GM19455 (cell line): ENCODE data around the gene POM121L2.
A peak's percentile ranks its signal among the peaks of the same experiment; 100 is the strongest.

ENCODE experiments used
- ATAC-seq: cut with Tn5 transposase; IDR thresholded peaks from one replicate; pipeline ENCODE4 v1.9.1; 2021; ENCODE audit not compliant: unreplicated experiment

Gene POM121L2

DNA sequence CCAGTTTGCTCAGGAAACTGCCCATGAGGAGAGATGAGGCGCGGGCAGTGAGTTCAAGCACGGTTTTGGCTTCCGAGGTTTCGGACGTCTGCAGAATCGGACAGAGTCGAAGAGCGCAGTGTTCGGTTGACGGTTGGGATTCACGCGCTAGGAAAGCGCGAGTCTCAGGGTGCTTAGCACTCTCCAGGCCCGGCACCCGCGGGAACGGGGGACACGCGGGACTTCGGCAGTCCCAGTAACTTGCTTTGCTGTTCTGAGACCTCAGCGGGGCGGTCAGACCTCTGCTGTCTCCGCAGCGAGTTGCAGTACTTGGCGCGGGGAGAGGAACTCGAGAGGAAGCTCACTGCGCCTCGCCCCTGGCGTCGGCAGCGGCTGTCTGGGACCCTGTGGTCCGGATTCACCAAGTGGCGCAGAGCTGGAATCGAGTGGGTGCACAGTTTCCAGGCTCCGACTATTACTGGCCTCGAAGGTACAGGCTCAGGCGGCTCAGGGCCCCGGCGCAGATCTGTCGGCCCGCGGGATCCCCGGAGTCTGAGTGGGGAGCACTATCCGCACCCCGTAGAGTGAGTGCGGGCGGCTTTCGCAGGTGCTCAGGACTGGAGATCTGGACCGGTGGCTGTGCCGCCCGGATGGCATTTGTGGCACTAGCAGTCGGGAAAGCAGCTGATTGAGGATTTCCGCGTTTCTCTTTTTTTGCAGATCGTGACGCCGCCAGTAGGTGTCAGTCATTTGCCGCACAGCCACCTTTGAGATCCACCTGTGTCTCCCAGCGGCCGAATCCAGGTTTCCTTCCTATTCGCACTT lies at the start of gene POM121L2:
TSS of gene POM121L2 (minus strand) at position 128 of the 804 bp plus-strand sequence. CDS start at position 25, 103 bp downstream.
- peak; percentile 79 for ATAC-seq

DNA sequence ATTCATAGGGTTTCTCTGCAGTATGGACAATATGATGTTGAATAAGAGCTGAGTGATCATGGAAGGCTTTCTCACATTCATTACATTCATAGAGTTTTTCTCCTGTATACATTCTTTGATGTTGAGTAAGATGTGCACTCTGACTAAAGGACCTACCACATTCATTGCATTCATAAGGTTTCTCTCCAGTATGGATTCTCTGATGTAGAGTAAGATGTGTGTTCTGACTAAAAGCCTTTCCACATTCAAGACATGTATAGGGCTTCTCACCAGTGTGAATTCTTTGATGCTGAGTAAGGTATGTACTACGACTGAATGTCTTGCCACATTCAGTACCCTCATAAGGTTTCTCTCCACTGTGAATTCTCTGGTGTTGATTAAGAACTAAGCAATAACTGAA lies 47.2 kb upstream of the POM121L2 start:
- ATAC-seq = no peak

DNA sequence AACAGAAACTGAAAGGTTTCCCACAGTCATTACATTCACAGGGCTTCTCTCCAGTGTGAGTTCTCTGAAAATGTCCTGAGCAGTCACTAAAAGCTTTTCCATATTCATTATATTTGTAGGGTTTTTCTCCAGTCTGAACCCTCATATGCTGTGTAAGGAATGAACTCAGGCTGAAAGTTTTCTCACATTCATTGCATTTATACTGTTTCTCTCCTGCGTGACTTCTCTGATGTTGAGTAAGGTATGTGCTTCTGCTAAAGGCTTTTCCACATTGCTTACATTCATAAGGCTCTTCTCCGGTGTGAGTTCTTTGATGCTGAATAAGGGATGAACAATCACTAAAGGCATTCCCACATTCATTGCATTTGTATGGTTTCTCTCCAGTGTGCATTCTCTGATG lies 46.7 kb upstream of the POM121L2 start:
- ATAC-seq = no peak

DNA sequence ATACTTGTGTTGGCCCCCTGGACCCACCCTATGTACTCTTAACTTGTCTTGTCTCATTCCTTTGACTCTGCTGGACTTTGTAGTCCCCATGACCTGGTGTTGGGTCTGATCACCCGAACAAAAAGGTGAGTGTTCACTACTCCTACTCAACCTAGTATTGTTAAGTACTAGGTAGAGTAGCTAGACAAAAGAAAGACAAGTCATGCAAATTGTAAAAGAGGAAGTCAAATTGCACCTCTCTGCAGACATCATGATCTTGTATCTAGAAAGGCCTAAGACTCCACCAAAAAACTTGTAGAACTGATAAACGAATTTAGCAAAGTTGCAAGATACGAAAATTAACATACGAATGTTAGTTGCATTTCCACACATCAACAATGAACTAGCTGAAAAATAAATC lies 40.8 kb upstream of the POM121L2 start:
- ATAC-seq = no peak

DNA sequence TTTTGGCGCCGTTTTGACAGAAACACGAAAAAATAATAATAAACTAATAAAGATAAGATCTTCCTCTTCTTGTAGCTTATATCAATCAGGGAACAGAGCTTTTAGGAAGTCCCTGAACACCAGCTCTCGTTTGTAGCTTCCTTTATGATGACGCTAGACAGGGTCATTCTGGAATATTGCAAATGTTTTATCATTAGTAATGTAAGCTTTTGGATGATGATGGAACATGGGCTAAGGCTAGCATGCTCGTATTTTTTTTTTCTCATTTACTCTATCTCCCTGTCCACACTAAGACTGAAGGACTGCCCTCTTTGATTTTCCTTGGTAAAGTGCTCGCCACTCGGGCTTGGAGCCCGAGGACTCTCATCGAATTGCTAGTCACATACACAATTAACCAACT lies 22.1 kb upstream of the POM121L2 start:
- ATAC-seq = no peak

DNA sequence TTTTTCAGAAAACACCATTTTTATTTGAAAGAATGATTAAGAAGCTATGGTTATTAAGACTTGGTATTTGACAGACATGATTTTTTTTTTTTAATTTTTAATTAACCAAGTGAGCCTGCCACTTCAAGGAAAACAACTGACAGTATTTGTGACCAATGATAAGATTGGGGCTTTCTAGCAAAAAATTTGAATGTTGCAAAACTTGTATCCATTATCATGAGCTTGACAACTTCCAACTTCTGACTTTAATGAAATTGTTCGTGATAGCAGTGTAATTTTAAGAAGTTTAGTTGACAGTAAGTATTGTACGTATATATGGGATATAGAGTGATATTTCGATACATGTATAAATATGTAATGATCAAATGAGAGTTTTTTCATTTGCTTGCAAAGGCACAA lies 21.6 kb upstream of the POM121L2 start:
- ATAC-seq = no peak

DNA sequence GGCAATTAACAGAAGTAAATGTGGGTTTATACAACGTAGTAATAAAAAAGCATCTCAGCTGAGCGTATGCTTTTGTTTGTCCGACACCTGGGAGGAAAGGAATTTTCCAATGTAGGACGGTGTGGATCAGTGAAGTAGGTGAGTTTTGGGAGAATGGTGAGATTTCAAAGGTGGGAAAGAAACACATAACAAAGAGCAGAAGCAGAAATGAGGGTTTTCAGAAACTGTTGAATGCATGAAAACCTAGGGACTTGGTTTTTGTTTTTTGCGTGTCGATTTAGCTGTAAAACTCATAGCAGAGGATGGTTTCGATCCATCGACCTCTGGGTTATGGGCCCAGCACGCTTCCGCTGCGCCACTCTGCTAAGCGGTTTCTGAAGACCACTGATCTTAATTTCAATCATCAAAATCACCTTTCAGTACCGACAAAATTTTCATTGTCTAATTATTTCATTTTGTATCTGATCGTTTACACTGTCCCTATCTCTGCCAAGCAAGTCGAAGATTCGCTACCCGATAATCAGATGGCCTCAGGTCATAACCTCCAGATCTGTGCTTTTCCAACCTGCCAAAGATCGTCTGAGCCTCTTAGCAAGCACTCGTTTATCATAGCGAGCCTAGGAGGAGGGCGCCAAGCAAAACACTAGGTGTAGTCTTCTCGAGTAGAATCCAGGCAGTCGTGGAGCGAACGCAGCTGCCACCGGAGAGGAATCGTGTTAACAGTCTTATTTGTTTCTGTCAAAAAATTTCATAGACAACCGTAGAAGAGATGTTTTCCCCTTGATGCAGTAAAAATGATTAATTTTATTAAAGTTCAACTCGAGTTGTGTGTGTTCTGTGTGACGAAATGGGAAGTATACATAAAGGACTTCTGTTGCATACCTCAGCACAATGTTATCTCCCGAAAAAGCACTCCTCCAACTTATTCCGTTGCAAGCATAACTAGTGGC lies 20.9 kb upstream of the POM121L2 start:
- no peak for ATAC-seq

DNA sequence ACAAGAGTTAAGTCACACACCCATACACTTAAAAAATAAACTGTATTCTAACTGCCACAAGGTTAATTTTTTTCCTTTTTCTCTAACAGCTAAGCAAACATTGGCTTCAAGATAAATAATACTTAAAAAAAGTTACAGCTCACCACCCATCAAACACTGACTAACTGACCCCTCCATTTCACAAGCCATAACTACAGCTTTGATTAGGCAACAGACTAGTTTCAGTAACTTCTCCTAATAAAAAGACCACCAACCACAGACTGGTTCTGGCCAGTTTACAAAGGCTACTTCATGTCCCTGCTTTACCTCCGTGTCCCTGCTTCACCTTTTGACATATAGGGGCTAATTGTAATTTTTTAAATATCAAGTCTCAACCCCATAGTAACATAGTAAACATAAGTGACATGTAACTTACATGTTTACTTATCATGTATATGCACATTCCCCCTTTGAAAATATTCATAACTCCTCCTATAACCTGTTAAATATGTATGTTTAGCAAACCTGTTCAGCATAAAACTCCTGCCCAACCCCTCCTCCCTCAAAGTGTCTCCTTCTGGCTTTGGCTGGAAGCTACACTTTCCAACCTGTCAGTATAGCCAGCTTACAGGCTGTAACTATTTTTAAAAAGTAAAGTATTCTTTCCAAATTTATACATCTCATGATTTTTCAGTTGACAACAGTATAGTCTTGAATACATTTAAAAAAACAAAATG lies 15.1 kb upstream of the POM121L2 start:
- no peak for ATAC-seq

DNA sequence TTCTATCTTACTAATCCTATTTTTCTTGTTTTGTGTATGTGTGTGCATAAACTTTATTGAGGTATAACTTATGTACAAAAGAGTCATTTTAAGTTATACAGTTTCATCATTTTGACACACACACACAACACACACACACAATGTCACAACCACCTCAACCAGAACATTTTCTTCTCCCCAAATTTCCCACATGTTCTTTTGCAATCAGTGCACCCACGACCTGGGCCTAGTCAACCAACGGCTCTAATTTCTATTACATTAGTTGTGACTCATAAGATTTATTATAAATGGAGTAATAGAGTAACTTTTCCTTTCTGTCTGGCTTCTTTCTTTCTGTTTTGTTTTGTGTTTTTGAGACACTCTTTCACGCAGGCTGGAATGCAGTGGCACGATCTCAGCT lies 9.8 kb upstream of the POM121L2 start:
- no peak for ATAC-seq

DNA sequence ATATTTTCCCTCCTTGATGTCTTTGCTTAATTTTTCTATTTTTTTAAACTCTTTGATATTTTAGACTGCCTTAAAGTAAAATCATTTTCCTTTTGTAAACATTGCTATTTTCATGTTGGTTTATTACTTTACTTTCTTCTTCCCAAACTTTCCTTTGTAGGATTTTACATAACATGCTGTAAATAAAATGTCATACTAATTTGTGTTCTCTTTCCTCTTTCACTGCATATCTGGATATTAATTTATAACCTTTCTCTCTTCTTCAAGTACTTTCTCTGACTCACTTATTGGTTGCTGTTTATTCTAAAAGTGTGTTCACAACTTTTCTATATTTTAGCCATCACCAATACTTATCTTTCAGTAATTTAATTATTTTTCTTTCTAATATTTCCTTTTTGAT lies 9.3 kb upstream of the POM121L2 start:
- no peak for ATAC-seq

DNA sequence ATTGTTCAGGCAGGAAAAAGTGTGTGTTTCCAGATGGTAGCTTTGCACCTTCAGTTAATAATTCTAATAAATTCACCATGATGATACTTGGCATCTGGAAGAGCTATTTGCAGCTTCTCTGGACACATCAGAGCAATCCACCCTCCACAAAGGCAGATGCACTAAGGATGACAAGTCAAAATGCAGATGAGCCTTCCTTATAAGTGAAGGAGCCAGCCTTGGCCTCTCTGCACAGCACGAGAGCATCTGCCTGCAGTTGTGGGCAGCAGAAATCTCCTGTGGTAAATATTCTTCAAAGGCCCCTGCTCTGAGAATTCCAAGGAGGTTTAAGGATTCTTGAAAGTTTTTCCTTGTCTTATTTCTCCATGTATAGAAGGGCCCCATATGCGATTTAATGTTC lies 6.9 kb upstream of the POM121L2 start:
- ATAC-seq = no peak

DNA sequence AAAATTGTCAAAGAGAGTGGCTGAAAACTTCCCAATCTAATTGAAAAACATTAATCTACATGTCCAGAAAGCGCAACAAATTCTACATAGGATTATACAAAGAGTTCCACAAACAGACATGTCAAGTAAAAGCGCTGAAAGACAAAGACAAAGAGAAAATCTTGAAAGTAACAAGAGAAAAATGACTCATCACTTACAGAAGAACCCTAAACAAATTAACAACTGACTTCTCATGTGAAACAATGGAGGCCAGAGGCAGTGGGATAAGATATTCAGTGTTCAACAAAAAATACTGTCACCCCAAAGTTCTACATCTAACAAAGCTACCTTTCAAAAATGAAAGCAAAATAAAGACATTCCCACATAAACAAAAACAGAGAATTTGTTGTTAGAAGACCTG lies 2.0 kb upstream of the POM121L2 start:
- no peak for ATAC-seq

DNA sequence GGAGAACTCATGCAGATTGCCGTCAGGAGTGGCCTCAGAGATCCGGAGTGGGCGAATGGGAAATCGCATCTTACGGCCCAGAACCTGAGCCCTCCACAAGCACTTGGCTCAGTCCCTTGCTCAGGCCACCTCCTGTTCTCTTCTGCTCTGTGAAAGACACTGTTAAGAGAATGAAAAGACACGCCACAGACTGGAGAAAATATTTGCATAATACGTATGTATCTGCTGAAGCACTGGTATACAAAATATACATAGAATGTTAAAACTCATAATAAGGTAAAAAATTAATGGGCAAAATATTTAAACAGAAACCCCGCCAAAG lies 838 bp upstream of the POM121L2 start:
- peak; percentile 37 for ATAC-seq

DNA sequence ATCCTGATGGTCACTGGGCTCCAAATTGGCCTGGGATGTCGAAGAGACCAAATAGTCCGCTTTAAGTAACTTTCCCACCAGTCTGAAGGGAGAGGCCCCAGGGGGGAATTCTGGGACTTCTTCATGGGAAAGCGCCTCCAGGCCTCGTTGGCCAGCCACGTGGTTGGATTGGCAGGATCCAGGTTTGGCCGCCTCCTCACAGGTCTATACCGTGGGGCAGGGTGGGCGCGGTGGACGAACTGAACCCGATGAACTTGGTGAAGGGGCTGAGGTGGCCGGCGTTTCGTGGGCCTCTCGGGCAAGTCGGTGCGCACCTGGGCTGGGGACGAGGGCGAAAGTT lies 297 bp downstream of the POM121L2 start:
- no peak for ATAC-seq

DNA sequence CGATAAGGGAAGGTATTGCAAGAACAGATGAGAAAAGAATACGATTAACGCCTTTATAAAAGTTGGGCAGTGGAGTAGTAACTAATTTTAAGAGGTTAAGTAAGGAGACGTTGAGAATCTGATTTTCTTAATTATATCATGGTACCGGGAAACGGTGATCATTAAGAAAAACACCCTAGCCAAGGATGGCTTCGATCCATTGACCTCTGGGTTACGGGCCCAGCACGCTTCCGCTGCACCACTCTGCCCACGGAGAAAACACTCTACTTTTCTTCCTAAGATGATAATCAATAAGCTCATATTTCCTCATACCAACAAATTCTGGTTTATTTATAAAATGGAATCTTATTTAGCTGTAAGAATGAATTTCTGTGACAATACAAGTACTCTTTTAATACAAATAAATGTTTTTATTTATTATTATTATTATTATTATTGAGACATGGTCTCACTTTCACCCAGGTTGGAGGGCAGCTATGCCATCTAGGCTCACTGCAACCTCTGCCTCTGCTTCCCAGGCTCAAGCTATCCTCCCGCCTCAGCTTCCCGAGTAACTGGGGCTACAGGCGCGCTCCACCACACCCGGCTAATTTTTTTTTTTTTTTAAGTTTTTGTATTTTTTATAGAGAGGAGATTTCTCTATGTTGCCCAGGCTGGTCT lies 8.3 kb downstream of the POM121L2 start:
- ATAC-seq = no peak

DNA sequence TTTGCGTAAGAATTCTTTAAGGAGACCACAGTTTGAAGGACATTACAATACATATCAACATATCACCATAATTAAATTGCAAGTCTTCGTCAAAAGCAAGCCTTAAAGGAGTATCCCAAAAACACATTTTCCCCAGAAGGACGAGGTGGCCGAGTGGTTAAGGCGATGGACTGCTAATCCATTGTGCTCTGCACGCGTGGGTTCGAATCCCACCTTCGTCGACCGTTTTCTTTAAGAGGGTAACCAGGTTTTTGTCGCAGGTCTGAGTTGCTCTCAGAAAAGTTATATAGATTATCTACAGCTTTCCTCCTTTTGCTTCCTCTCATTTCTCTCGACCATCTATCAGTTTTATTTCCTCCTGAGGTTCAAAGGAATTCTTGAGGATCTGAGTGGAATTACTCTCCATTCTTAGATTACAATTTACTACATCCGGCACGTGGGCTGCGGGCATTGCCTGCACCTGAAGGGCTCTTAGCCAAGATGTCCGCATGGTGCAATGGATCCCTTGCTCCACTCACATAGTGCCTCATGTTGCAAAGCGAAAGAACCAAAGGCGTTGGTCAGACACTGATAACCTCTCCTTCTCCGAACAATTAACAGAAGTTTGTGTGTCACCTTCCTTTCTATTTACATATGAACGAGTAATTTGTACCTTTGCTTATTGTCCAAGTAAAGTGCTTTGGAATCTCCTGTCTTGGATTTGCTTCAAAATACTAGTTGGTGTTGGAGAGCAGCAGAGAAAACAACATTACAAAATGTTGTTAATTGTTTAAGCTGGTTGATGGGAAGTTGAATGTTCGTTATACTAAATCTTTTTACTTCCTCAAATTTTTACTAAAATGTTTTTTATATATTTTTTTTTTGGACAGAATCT lies 14.0 kb downstream of the POM121L2 start:
- no peak for ATAC-seq

DNA sequence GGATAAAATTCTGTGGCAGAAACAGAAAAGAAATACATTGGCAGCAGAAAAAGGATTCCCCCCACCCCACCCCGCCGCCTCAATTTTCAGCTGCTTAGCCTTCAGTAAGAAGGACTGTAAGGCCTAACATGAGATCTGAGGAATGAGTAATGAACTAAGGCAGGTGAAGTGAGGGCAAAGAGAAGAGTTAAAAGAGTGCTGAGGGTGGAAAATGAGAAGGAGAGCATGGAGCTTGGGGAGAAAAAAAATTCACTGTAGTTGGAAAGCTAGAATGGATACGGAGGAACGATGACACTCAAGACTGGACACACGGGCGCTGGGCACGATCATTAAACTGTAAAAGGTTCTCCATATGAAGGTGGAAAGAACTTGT lies 14.6 kb downstream of the POM121L2 start:
- no peak for ATAC-seq

DNA sequence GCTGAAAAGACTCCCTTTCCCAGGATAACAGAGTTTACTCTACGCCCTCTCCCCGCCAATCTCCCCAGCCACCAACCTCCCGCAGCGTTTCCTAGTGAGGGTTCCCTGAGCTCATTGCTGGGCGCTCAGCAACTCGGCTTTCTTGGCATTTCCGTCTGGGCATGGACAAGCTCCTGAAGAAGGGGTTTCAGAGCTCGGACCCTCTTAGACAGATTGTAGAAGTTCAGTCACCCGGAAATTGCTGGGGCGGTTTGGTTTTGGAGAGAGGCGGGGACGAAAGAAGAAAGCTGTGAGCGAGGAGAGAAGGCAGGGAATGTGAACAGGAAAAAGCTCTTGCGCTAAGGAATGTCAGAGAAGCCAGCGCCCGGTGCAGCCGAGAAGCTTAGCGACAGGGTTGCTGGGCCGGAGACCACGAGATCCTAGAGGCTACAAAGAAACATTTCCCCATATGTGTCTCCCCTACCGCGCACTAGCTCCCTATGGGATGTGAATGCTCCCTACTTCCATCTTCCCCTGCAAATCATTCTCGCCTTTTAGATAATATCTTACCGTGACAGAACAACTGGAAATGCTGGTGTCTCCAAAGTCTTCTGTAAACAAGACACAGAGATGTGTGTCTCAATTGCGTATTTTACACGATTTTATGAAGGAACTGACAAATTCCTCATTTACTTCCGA lies 15.8 kb downstream of the POM121L2 start:
- no peak for ATAC-seq

DNA sequence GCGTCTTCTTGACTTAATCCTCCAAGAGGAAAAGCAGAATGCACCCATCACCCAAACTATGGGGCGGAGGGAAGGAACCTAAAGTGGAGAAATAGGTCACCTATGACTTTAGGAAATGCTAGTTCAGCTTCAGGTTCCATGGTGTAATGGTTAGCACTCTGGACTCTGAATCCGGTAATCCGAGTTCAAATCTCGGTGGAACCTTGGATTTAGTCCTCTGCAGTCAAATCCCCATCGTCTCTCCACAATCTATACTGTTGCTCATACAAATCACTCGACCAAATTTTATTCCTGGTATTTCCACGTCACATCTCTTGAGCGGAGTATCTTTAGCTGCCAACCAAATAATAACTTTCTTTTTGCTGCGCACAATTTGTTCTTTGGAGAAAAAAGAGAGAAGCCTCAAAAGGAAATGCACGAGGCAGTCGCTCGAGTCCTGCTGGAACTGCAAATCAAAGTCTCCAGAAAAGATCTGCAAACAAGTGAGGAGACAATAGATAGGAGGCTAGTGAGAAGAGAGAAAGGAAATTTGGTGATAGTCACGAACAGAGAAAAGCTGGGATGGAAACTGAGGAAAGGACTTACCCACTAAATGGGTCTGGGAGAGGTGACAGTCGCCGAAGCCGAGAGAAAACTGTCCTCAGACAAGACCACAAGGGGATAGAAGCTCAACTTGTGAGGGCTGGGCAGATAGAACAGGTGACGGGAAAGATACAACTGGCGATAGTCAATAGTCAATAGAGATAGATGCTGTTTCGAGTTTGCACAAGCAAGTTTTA lies 16.6 kb downstream of the POM121L2 start:
- ATAC-seq = no peak
